ENCODE results near the gene CCDC201.

CCDC201 gene

GRCh38 chr7:45912972-45913371 lies 40.1 kb upstream of the CCDC201 start:
- TF ChIP-seq, protein P1, sequence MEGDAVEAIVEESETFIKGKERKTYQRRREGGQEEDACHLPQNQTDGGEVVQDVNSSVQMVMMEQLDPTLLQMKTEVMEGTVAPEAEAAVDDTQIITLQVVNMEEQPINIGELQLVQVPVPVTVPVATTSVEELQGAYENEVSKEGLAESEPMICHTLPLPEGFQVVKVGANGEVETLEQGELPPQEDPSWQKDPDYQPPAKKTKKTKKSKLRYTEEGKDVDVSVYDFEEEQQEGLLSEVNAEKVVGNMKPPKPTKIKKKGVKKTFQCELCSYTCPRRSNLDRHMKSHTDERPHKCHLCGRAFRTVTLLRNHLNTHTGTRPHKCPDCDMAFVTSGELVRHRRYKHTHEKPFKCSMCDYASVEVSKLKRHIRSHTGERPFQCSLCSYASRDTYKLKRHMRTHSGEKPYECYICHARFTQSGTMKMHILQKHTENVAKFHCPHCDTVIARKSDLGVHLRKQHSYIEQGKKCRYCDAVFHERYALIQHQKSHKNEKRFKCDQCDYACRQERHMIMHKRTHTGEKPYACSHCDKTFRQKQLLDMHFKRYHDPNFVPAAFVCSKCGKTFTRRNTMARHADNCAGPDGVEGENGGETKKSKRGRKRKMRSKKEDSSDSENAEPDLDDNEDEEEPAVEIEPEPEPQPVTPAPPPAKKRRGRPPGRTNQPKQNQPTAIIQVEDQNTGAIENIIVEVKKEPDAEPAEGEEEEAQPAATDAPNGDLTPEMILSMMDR (IDR thresholded peaks at IDR 0.05): no peak
- H3K27ac Mint-ChIP-seq: no peak overlapping the region

DNA sequence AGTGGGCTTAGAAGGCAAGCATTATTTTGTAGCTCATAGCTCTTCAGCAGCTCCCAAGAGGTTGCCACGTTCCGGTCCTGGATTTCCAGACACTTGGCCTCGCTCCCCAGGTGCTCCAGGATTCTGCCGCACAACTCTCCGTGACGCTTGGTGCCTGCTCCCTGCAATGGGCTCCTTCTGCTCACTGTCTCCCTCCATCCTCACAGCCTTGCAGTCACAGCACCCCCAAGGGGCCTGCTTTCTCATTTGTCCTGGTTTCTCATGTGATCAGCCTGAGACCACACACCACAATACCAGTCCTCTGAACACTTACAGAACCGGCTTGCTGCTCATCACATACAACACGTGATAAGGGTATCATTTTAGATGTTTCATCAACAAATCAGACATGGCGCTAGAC lies 38.4 kb upstream of the CCDC201 start:
- Mint-ChIP-seq H3K4me3 (no peak overlapping the region), H3K27me3 (ENCODE audit: low read depth, poor library complexity) (peaks cover 17% of the 10 kb centered on the region), H3K9me3 (peaks cover 13% of the 10 kb centered on the region), H3K4me1 (no peaks in the 10 kb centered on the region), H3K27ac (no peak overlapping the region), H3K36me3 (ENCODE audit: low read depth) (peaks cover 38% of the 10 kb centered on the region)
- no peak for DNase-seq
- TF ChIP-seq, protein P1 (IDR thresholded peaks at IDR 0.05): no peak

More at GRCh38 chr7:45912972-45913371, 40.1 kb upstream of the CCDC201 start:
- Mint-ChIP-seq H3K4me1 (peaks cover 4% of the 10 kb centered on the region), H3K36me3 (ENCODE audit: low read depth) (peaks cover 43% of the 10 kb centered on the region), H3K4me3 (no peak overlapping the region), H3K27me3 (ENCODE audit: low read depth, poor library complexity) (peaks cover 31% of the 10 kb centered on the region), H3K9me3 (peaks cover 6% of the 10 kb centered on the region)
- no peak for DNase-seq

DNA sequence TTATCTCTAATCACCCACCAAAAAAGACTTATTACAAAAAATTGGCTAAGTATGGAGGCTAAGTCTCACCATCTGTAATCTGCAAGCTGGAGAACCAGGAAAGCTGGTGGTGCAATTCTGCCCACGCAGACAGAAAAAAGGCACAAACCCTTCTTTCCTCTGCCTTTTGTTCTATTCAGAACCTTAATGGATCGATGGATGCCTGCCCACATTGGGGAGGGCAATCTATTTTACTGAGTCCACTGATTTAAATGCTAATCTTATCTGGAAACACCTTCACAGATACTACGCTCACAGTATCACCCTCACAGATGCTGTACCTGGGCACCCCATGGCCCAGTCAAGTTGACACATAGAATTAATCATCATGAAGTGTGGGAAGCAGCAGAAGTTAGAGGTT lies 38.0 kb upstream of the CCDC201 start:
- Mint-ChIP-seq H3K9me3 (peaks cover 17% of the 10 kb centered on the region), H3K27me3 (ENCODE audit: low read depth, poor library complexity) (peaks cover 12% of the 10 kb centered on the region), H3K4me3 (no peak overlapping the region), H3K4me1 (no peaks in the 10 kb centered on the region), H3K36me3 (ENCODE audit: low read depth) (peaks cover 33% of the 10 kb centered on the region), H3K27ac (no peak overlapping the region)
- no peak for DNase-seq
- TF ChIP-seq, protein P1 (IDR thresholded peaks at IDR 0.05): no peak

DNA sequence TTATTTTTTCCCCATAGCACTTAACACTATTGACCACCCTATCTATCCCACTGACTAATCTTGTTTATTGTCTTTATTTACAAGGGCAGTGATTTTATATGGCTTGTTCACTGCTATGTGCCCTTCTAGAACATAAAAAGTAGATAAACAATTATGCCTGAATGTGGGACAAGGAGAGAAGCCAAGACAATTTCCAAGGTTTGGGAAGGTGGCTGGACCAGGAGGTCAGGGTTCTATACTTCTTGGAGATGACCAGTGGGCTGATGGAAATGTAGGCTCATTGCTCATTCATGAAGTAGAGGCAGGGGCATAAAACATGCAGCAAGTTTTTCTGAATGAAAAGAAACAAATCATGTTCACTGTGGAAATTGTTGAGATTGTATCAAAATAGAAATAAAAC lies 36.7 kb upstream of the CCDC201 start:
- Mint-ChIP-seq H3K9me3 (peaks cover 19% of the 10 kb centered on the region), H3K4me1 (no peaks in the 10 kb centered on the region), H3K27ac (no peak overlapping the region), H3K27me3 (ENCODE audit: low read depth, poor library complexity) (peaks cover 5% of the 10 kb centered on the region), H3K36me3 (ENCODE audit: low read depth) (peaks cover 30% of the 10 kb centered on the region), H3K4me3 (no peak overlapping the region)
- TF ChIP-seq, protein P1 (IDR thresholded peaks at IDR 0.05): no peak
- DNase-seq: no peak

- peaks cover 28% of the 10 kb centered on the region for H3K9me3 Mint-ChIP-seq
- no peak for DNase-seq
- no peak overlapping the region for H3K27ac Mint-ChIP-seq
- TF ChIP-seq, protein P1 (IDR thresholded peaks at IDR 0.05): no peak
- H3K36me3 Mint-ChIP-seq (ENCODE audit: low read depth): no peaks in the 10 kb centered on the region
- no peaks in the 10 kb centered on the region for H3K4me1 Mint-ChIP-seq
- H3K27me3 Mint-ChIP-seq (ENCODE audit: low read depth, poor library complexity): peaks cover 9% of the 10 kb centered on the region
- H3K4me3 Mint-ChIP-seq: no peak overlapping the region
These were observed 29.9 kb upstream of the CCDC201 start for GRCh38 chr7:45902820-45903219.

GRCh38 chr7:45901566-45901965 lies 28.7 kb upstream of the CCDC201 start:
- Mint-ChIP-seq H3K27me3 (ENCODE audit: low read depth, poor library complexity) (peaks cover 9% of the 10 kb centered on the region), H3K4me3 (no peak overlapping the region), H3K9me3 (peaks cover 24% of the 10 kb centered on the region), H3K27ac (no peak overlapping the region), H3K4me1 (no peaks in the 10 kb centered on the region), H3K36me3 (ENCODE audit: low read depth) (no peaks in the 10 kb centered on the region)
- no peak for DNase-seq
- TF ChIP-seq, protein P1 (IDR thresholded peaks at IDR 0.05): no peak
